WTC11 (cell line): Measurements from ENCODE around the gene PACSIN1.

Source experiments
- ATF2 ChIP-seq: sonication (generic); formaldehyde crosslinking; IDR thresholded peaks from 2 replicates; pipeline ENCODE4 v1.8.1; 2022; ENCODE audit warnings: low read depth, missing genetic modification reagents, borderline replicate concordance
- CREB1 ChIP-seq: sonication (generic); formaldehyde crosslinking; IDR thresholded peaks from 2 replicates; pipeline ENCODE4 v1.8.0; 2023; ENCODE audit warnings: mild to moderate bottlenecking, missing genetic modification reagents
- HMGXB4 ChIP-seq: sonication (generic); formaldehyde crosslinking; IDR thresholded peaks from 2 replicates; pipeline ENCODE4 v1.8.1; 2023; ENCODE audit warnings: mild to moderate bottlenecking, moderate library complexity, missing genetic modification reagents
- JUN ChIP-seq: sonication (generic); formaldehyde crosslinking; IDR thresholded peaks from 2 replicates; pipeline ENCODE4 v1.8.0; 2023; ENCODE audit warnings: mild to moderate bottlenecking, missing genetic modification reagents
- MAX ChIP-seq: sonication (generic); formaldehyde crosslinking; IDR thresholded peaks from 2 replicates; pipeline ENCODE4 v1.8.0; 2022; ENCODE audit warnings: mild to moderate bottlenecking, missing genetic modification reagents
- NFE2L1 ChIP-seq: sonication (generic); formaldehyde crosslinking; IDR thresholded peaks from 2 replicates; pipeline ENCODE4 v1.8.1; 2023; ENCODE audit warnings: missing genetic modification reagents
- SP1 ChIP-seq: sonication (generic); formaldehyde crosslinking; conservative IDR thresholded peaks from 2 replicates; pipeline ENCODE4 v1.8.1; 2022; ENCODE audit warnings: missing genetic modification reagents
- TEAD1 ChIP-seq: sonication (generic); formaldehyde crosslinking; IDR thresholded peaks from 2 replicates; pipeline ENCODE4 v1.8.0; 2022; ENCODE audit warnings: mild to moderate bottlenecking, missing genetic modification reagents
- TP53 ChIP-seq: sonication (generic); formaldehyde crosslinking; IDR thresholded peaks from 2 replicates; pipeline ENCODE4 v1.8.1; 2023; ENCODE audit warnings: mild to moderate bottlenecking, missing genetic modification reagents
- TF ChIP-seq, protein P1 (sequence below): fragments of 200-600 bp; IDR thresholded peaks from 2 replicates; pipeline ENCODE4 v1.8.0; 2022; ENCODE audit warnings: antibody characterized with exemption
- TF ChIP-seq, protein P2 (sequence below): sonication (generic); formaldehyde crosslinking; IDR thresholded peaks from 2 replicates; pipeline ENCODE4 v1.8.0; 2022; ENCODE audit warnings: mild to moderate bottlenecking, missing genetic modification reagents
- TF ChIP-seq, protein P3 (sequence below): sonication (generic); formaldehyde crosslinking; conservative IDR thresholded peaks from 2 replicates; pipeline ENCODE4 v1.8.1; 2022; ENCODE audit warnings: mild to moderate bottlenecking, missing genetic modification reagents
- TF ChIP-seq, protein P4 (sequence below): fragments of 250-450 bp; sonication (Bioruptor Pico); IDR thresholded peaks from 2 replicates; pipeline ENCODE4 v1.8.0; 2021; ENCODE audit warnings: mild to moderate bottlenecking

- TF ChIP-seq MAX (CRISPR knock-in tag) (no peak), NFE2L1 (CRISPR knock-in tag) (no peak), ATF2 (no peak), TEAD1 (CRISPR knock-in tag) (no peak), TP53 (no peak), JUN (CRISPR knock-in tag) (no peak), HMGXB4 (CRISPR knock-in tag) (no peak), CREB1 (no peak), SP1 (CRISPR knock-in tag) (no peak)
- TF ChIP-seq, protein P1, sequence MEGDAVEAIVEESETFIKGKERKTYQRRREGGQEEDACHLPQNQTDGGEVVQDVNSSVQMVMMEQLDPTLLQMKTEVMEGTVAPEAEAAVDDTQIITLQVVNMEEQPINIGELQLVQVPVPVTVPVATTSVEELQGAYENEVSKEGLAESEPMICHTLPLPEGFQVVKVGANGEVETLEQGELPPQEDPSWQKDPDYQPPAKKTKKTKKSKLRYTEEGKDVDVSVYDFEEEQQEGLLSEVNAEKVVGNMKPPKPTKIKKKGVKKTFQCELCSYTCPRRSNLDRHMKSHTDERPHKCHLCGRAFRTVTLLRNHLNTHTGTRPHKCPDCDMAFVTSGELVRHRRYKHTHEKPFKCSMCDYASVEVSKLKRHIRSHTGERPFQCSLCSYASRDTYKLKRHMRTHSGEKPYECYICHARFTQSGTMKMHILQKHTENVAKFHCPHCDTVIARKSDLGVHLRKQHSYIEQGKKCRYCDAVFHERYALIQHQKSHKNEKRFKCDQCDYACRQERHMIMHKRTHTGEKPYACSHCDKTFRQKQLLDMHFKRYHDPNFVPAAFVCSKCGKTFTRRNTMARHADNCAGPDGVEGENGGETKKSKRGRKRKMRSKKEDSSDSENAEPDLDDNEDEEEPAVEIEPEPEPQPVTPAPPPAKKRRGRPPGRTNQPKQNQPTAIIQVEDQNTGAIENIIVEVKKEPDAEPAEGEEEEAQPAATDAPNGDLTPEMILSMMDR: no peak
- TF ChIP-seq, protein P2, sequence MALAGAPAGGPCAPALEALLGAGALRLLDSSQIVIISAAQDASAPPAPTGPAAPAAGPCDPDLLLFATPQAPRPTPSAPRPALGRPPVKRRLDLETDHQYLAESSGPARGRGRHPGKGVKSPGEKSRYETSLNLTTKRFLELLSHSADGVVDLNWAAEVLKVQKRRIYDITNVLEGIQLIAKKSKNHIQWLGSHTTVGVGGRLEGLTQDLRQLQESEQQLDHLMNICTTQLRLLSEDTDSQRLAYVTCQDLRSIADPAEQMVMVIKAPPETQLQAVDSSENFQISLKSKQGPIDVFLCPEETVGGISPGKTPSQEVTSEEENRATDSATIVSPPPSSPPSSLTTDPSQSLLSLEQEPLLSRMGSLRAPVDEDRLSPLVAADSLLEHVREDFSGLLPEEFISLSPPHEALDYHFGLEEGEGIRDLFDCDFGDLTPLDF: no peak
- TF ChIP-seq, protein P3, sequence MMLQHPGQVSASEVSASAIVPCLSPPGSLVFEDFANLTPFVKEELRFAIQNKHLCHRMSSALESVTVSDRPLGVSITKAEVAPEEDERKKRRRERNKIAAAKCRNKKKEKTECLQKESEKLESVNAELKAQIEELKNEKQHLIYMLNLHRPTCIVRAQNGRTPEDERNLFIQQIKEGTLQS (CRISPR knock-in tag): no peak
- TF ChIP-seq, protein P4, sequence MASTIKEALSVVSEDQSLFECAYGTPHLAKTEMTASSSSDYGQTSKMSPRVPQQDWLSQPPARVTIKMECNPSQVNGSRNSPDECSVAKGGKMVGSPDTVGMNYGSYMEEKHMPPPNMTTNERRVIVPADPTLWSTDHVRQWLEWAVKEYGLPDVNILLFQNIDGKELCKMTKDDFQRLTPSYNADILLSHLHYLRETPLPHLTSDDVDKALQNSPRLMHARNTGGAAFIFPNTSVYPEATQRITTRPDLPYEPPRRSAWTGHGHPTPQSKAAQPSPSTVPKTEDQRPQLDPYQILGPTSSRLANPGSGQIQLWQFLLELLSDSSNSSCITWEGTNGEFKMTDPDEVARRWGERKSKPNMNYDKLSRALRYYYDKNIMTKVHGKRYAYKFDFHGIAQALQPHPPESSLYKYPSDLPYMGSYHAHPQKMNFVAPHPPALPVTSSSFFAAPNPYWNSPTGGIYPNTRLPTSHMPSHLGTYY (CRISPR knock-in tag): no peak
Measured at GRCh38 chr6:34557228-34557627, 91.4 kb downstream of the PACSIN1 start.
